ENCODE measurements around the gene RNF135. TPM values are rescaled to one million over a fixed set of nuclear protein-coding genes. Genes with fewer than 3 reads are reported as not detected.
"Not testable (repeated sequence)": the region's sequence is repeated elsewhere in the genome, so short reads cannot be mapped to it uniquely, and the experiment has no call there.

Gene RNF135
- total RNA-seq, 1 donor from 2014 or later = 10.6 TPM

DNA sequence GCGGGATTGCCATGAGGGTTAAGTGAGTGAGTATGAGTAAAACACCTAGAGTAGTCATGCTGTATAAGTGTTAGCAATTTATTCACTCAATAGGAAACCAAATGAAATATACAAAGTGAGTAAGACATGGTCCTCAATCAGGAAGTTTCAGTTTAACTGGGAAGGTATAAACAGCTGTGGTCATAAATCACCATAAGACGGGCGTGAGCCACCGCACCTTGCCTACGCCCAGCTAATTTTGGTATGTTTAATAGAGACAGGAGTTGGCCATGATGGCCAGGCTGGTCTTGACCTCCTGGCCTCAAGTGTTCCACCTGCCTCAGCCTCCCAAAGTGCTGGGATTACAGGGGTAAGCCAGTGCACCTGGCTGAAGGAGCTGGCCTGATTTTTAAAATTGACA lies 27.0 kb downstream of the RNF135 start:
- intact Hi-C loops (cut with micrococcal nuclease) = no loop called here

GRCh38 chr17:31002047-31002446 lies 31.2 kb downstream of the RNF135 start:
- intact Hi-C loops (cut with micrococcal nuclease) = no loop called here

DNA sequence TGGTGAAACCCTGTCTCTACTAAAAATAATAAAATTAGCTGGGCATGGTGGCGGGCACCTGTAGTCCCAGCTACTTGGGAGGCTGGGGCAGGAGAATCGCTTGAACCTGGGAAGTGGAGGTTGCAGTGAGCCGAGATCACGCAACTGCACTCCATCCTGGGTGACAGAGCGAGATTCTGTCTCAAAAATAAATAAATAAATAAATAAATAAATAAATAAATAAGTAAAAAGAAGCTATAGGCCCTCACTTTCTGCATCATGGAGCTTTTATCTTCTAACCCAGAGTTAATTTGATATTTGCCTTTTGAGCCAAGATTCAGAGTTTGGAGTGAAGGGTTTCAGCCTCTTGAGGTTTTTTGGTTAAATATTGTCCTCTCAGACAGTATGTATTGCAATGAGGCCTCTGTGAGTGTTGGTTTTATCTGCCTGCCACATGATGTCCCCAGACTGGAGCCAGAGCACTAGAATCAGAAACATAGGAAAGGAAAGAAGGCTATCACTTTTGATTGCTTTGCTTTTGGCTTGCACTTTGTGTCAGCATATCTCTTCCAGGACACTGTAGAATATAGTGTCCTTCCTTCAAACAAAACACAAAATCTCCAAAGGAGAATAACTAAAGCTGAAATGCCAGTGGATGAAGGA lies 32.5 kb downstream of the RNF135 start:
- intact Hi-C loops (cut with micrococcal nuclease) = no loop called here

GRCh38 chr17:31004160-31004559 lies 33.3 kb downstream of the RNF135 start:
- intact Hi-C loops (cut with micrococcal nuclease) = no loop called here

- intact Hi-C loops (cut with micrococcal nuclease) = loop anchor here (5.0 kb wide), 1 partner anchor 406 kb away; no protein-coding TSS in a partner anchor
Measured at GRCh38 chr17:31007695-31008373, 37.0 kb downstream of the RNF135 start.

DNA sequence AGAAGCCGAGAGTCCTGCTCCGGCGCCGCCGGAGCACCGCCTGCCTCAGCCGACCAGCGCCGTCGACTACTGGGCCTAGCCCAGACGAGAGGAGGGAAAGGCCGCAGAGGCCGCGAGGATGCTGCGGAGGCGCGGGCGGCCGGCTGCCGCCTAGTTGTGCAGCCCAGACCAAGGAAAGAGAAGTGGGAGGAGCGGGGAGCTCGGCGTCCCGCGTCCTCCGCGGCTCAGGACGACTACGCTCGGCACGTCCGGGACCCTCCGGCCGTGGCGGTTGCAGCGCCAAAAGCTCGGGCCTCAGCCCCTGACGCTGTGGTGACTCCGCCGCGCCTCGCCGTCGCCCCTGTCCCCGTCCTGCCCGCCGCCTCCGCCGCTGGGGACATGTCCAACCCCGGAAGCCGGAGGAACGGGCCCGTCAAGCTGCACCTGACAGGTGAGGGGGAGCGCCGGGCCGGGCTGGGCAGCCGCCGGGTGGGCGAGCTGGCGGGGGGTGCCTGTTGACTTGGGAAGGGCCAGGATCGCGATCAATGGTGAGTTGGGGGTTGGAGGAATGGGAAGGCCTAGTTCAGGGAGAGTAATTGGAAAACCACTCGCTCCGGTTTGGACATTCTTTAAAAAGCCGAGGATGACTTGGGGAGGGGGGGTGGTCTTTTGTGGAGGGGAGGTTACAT lies 37.7 kb downstream of the RNF135 start:
- intact Hi-C loops (cut with micrococcal nuclease) = loop anchor here (5.0 kb wide), 1 partner anchor 406 kb away; no protein-coding TSS in a partner anchor

DNA sequence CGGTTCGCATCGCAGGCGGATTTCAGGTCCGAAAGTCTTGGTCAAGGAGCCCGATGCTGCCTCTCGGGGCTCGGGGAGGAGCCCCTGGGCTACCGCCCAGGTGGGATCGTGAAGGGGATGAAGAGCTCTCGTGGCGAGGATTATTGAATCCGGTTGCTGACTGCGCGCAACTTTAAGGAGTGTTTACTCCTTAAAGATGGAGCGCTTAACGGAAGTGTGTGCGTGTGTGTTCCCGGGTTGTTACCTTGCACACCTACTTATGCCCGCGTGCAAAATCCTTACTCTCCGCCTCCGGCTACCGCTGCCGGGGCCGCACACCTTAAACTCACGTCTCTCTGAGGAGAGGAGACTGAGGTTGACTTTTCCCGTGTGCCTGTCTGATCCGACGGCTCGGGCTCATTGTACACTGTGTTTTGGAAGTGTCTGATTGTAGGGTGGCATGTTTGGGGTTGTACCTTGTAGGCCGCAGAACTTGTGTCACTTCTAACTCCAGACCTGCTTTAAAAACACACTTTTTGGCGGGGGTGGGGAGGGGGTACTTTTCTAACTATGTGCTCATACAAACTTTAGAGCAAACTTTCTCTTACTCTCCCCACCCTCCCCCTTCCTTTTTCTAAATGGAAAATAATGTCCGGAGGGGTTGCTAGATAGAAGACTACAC lies 38.3 kb downstream of the RNF135 start:
- intact Hi-C loops (cut with micrococcal nuclease) = loop anchor here (5.0 kb wide), 1 partner anchor 407 kb away; no protein-coding TSS in a partner anchor

DNA sequence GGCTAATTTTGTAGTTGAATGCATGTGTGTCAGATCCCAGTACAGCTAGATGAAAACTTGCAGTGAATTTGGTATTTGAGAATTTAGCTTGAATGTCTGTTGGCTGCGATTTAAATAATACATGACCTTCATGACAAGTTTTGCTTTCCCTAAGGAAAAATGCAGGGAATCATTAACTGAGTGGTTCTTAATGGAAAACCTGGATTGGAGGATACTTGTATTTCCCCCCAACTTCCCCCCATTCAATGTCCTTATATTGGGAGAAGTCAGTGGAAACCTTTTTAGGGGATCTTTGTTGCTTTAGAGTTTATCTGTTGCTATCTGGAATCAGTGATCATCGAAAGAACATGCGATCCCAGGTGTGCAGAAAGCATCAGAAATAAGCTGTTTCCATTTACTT lies 39.2 kb downstream of the RNF135 start:
- intact Hi-C loops (cut with micrococcal nuclease) = not testable (repeated sequence)

GRCh38 chr17:31013844-31014243 lies 43.0 kb downstream of the RNF135 start:
- intact Hi-C loops (cut with micrococcal nuclease) = loop anchor here (1.0 kb wide), 1 partner anchor 202 kb away; no protein-coding TSS in a partner anchor

- intact Hi-C loops (cut with micrococcal nuclease) = no loop called here
Measured at GRCh38 chr17:31015639-31016038, 44.8 kb downstream of the RNF135 start.

GRCh38 chr17:31019004-31019403 lies 48.2 kb downstream of the RNF135 start:
- intact Hi-C loops (cut with micrococcal nuclease) = no loop called here

DNA sequence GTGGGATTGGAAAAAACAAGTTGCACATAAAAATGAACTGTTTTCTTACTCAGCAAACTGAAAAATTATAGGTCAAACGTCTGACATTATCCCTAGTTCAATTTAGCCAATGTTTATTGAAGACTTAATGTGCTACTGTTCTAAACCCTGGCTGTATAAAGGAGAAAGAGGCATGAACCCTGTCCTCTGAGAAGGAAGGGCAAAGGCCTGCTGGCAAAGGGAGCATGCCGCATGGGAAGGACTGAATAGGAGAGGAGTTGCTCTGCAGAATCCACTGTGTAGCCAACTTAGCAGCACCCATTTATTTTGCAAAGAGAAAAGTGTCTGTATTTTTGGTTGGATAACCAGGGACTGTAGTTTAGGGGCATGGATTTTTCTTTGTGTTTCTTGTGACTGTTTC lies 52.3 kb downstream of the RNF135 start:
- intact Hi-C loops (cut with micrococcal nuclease) = not testable (repeated sequence)

- intact Hi-C loops (cut with micrococcal nuclease) = no loop called here
Measured at GRCh38 chr17:31031841-31032240, 61.0 kb downstream of the RNF135 start.

DNA sequence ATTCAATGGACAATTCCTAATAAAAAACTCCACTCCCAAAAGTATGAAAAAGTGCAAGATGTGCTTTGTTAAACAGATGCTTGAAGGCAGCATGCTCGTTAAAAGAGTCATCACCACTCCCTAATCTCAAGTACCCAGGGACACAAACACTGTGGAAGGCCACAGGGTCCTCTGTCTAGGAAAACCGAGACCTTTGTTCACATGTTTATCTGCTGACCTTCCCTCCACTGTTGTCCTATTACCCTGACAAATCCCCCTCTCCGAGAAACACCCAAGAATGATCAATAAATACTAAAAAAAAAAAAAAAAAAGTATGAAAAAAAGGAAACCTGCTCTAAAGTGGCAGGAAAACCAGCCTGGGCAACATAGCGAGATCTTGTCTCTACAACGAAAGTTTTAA lies 64.8 kb downstream of the RNF135 start:
- intact Hi-C loops (cut with micrococcal nuclease) = not testable (repeated sequence)

GRCh38 chr17:31040837-31041236 lies 70.0 kb downstream of the RNF135 start:
- intact Hi-C loops (cut with micrococcal nuclease) = not testable (repeated sequence)

DNA sequence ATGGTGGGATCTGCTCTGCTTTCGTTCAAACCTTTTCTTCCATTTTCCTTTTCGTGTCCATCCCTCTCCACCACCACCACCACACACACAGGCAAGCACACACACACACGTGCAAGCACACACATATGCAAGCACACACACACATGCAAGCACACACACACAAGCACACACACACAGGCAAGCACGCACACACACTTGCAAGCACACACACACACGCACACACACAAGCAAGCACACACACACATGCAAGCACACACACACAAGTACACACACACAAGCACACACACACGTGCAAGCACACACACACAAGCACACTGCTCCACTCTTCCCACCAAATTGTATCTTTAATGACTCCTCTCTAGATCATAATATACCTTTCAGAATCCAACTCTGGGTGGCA lies 71.5 kb downstream of the RNF135 start:
- intact Hi-C loops (cut with micrococcal nuclease) = not testable (repeated sequence)

DNA sequence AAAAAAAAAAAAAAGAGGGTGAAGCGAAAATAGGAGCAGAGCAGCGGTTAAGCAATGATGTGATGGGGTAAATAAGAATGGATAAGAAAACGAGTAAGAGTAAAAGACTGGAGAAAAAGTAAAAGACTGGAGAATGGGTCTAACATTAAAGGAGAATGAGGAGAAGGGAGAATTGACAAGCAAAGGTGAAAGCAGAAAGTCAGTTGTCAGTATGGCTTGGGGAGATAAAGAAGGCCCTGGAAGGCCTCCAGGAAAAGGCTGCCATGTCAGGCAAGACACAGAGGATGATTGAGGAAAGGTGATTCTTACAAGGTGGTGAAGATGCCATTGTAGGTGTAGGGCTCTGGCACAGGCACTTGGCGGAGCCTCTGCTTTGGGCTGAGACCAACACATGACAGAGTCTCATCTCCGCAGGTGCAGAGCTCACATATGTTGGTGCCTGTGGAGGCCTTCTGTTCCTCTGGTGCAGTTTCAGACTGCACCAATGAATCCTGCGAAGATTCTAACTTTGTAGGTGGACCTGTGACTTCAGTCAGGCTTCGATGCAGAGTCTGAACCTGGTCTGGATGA lies 76.1 kb downstream of the RNF135 start:
- intact Hi-C loops (cut with micrococcal nuclease) = not testable (repeated sequence)

DNA sequence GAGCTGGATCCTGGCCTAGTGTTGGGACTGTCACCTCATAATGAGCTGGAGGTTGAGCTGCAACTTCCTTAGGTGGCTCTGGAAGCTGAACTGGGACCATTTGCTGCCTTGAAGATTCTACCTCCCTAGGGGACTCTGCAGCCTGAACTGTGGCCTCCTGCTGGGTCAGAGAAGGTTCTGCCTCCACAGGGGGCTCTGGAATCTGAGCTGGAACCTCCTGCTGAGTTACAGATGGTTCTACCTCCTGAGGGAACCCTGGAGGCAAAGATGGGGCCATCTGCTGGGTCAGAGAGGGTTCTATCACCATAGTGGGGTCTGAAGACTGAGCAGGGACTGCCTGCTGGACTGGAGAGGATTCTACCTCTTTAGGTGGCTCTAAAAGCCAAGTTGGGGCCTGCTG lies 77.3 kb downstream of the RNF135 start:
- intact Hi-C loops (cut with micrococcal nuclease) = no loop called here

DNA sequence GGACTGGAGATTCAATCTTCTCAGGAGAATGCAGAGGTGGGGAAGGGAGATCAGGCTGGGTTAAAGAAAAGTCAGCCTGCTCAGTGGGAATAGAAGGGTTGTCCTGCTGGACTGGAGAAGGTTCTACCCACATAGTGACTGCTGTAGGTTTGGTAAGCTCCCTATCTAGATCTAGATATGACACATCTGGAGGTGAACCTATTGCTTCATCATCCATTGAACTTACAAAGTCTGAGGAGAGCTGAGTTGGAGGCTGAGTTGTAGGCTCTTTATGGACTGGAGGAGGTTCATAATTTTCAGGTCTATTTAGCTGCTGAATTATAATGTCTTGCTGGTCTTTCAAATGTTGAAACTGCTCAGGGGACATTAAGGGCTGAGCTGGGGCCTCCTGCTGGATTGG lies 77.9 kb downstream of the RNF135 start:
- intact Hi-C loops (cut with micrococcal nuclease) = no loop called here
